ENCODE results near the gene CCAR1.
"Not testable (repeated sequence)": the region's sequence is repeated elsewhere in the genome, so short reads cannot be mapped to it uniquely, and the experiment has no call there.

- TF ChIP-seq, protein P1, sequence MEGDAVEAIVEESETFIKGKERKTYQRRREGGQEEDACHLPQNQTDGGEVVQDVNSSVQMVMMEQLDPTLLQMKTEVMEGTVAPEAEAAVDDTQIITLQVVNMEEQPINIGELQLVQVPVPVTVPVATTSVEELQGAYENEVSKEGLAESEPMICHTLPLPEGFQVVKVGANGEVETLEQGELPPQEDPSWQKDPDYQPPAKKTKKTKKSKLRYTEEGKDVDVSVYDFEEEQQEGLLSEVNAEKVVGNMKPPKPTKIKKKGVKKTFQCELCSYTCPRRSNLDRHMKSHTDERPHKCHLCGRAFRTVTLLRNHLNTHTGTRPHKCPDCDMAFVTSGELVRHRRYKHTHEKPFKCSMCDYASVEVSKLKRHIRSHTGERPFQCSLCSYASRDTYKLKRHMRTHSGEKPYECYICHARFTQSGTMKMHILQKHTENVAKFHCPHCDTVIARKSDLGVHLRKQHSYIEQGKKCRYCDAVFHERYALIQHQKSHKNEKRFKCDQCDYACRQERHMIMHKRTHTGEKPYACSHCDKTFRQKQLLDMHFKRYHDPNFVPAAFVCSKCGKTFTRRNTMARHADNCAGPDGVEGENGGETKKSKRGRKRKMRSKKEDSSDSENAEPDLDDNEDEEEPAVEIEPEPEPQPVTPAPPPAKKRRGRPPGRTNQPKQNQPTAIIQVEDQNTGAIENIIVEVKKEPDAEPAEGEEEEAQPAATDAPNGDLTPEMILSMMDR (CRISPR knock-in tag; IDR thresholded peaks at IDR 0.05) = not testable (repeated sequence)
- TF ChIP-seq SYNCRIP (IDR thresholded peaks at IDR 0.05; ENCODE audit: insufficient read depth, low read depth, low read length); HINFP (CRISPR knock-in tag; IDR thresholded peaks at IDR 0.05; ENCODE audit: low read depth); SKI (IDR thresholded peaks at IDR 0.05; ENCODE audit: partially characterized antibody); KIAA2018 (CRISPR knock-in tag; IDR thresholded peaks at IDR 0.05; ENCODE audit: borderline replicate concordance): not testable (repeated sequence)
Measured at GRCh38 chr10:68713065-68713464, 8.0 kb upstream of the CCAR1 start.

Measured in HepG2 (cell line).